Measurements from ENCODE around the gene RTTN. TPM values are rescaled to one million over a fixed set of nuclear protein-coding genes. Genes with fewer than 3 reads are reported as not detected.

RTTN gene
- total RNA-seq, 1 donor from 2014 or later: 10.6 TPM

- peaks cover 26% of the 10 kb centered on the region for H3K9me3 ChIP-seq (replicated peaks)
- intact Hi-C loops (cut with micrococcal nuclease): no loop called here
- peaks cover 7% of the 10 kb centered on the region for H3K36me3 ChIP-seq
- DNase-seq: no peak
- H3K4me1 ChIP-seq: peaks cover 8% of the 10 kb centered on the region
- H3K27me3 ChIP-seq (ENCODE audit: low read depth): no peaks in the 10 kb centered on the region
- no peak for TF ChIP-seq CTCF (IDR thresholded peaks at IDR 0.05; ENCODE audit: borderline replicate concordance)
- H3K27ac ChIP-seq (replicated peaks): no peak overlapping the region
- H3K4me3 ChIP-seq: no peak overlapping the region
These were observed 24.2 kb upstream of the RTTN start for GRCh38 chr18:70229639-70230038.

- intact Hi-C loops (cut with micrococcal nuclease): no loop called here
- H3K36me3 ChIP-seq: peaks cover 7% of the 10 kb centered on the region
- DNase-seq: no peak
- no peaks in the 10 kb centered on the region for H3K27me3 ChIP-seq (ENCODE audit: low read depth)
- no peak overlapping the region for H3K4me3 ChIP-seq
- no peaks in the 10 kb centered on the region for H3K4me1 ChIP-seq
- H3K27ac ChIP-seq (replicated peaks): no peak overlapping the region
- peaks cover 26% of the 10 kb centered on the region for H3K9me3 ChIP-seq (replicated peaks)
- TF ChIP-seq CTCF (IDR thresholded peaks at IDR 0.05; ENCODE audit: borderline replicate concordance): no peak
These were observed 23.0 kb upstream of the RTTN start for GRCh38 chr18:70228536-70228935.

- intact Hi-C loops (cut with micrococcal nuclease): no loop called here
- H3K4me3 ChIP-seq: no peak overlapping the region
- no peak overlapping the region for H3K27ac ChIP-seq (replicated peaks)
- no peak for TF ChIP-seq CTCF (IDR thresholded peaks at IDR 0.05; ENCODE audit: borderline replicate concordance)
- DNase-seq: no peak
- peaks cover 26% of the 10 kb centered on the region for H3K9me3 ChIP-seq (replicated peaks)
- H3K4me1 ChIP-seq: no peaks in the 10 kb centered on the region
- H3K36me3 ChIP-seq: peaks cover 7% of the 10 kb centered on the region
- no peaks in the 10 kb centered on the region for H3K27me3 ChIP-seq (ENCODE audit: low read depth)
These were observed 22.0 kb upstream of the RTTN start for GRCh38 chr18:70227438-70227837.

GRCh38 chr18:70221915-70222278 lies 16.4 kb upstream of the RTTN start:
- no peak for TF ChIP-seq CTCF (IDR thresholded peaks at IDR 0.05; ENCODE audit: borderline replicate concordance)
- Histone ChIP-seq H3K27me3 (ENCODE audit: low read depth) (no peaks in the 10 kb centered on the region), H3K4me3 (no peak overlapping the region), H3K4me1 (peaks cover 13% of the 10 kb centered on the region), H3K9me3 (replicated peaks) (peaks cover 6% of the 10 kb centered on the region), H3K27ac (replicated peaks) (no peak overlapping the region), H3K36me3 (no peaks in the 10 kb centered on the region)
- intact Hi-C loops (cut with micrococcal nuclease): no loop called here
- no peak for DNase-seq

GRCh38 chr18:70221156-70221914 lies 15.8 kb upstream of the RTTN start:
- Histone ChIP-seq H3K27ac (replicated peaks) (no peak overlapping the region), H3K4me1 (peaks cover 13% of the 10 kb centered on the region), H3K36me3 (no peaks in the 10 kb centered on the region), H3K4me3 (peak overlapping the region; percentile 20), H3K9me3 (replicated peaks) (no peaks in the 10 kb centered on the region), H3K27me3 (ENCODE audit: low read depth) (no peaks in the 10 kb centered on the region)
- DNase-seq: no peak
- TF ChIP-seq CTCF (IDR thresholded peaks at IDR 0.05; ENCODE audit: borderline replicate concordance): no peak
- intact Hi-C loops (cut with micrococcal nuclease): no loop called here
